ENCODE data around the gene IFRD1.

Gene IFRD1

DNA sequence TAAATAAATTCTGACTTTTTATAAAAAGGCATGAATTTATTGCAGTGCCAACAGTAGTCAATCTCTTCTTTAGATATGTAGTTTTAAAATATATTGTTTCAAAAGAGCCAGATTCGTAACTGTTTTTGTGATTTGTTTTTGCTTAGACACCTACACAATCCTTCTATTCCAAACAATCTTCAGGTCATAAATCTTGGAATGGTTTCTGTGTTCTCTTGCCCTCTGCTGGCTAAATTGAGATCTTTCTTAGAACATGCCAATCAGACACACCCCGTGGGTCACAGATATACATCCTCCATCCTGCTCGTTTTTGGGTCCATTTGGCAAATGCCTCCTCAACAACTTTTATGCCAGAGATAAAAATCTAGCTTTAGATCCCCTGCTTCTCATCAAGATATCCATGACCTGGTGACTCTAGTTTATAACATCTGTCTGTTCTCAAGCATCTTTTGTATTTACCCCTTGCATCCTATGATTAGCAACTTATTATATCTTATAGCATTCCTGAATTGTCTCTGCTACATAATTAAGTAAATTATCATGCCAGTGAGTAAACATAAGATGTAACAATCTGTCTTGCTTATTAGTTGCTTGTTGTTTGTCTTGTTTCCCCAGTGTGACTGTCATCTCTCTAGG is 35.3 kb upstream of the IFRD1 start:
- peak; percentile 70 for DNase-seq (ENCODE audit: low read depth)
- no peak overlapping the region for H3K4me3 ChIP-seq (ENCODE audit: low read depth, low read length)
- TF ChIP-seq, protein P1, sequence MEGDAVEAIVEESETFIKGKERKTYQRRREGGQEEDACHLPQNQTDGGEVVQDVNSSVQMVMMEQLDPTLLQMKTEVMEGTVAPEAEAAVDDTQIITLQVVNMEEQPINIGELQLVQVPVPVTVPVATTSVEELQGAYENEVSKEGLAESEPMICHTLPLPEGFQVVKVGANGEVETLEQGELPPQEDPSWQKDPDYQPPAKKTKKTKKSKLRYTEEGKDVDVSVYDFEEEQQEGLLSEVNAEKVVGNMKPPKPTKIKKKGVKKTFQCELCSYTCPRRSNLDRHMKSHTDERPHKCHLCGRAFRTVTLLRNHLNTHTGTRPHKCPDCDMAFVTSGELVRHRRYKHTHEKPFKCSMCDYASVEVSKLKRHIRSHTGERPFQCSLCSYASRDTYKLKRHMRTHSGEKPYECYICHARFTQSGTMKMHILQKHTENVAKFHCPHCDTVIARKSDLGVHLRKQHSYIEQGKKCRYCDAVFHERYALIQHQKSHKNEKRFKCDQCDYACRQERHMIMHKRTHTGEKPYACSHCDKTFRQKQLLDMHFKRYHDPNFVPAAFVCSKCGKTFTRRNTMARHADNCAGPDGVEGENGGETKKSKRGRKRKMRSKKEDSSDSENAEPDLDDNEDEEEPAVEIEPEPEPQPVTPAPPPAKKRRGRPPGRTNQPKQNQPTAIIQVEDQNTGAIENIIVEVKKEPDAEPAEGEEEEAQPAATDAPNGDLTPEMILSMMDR (conservative IDR thresholded peaks at IDR 0.05; ENCODE audit: low read depth, low read length): peak; percentile 71

DNA sequence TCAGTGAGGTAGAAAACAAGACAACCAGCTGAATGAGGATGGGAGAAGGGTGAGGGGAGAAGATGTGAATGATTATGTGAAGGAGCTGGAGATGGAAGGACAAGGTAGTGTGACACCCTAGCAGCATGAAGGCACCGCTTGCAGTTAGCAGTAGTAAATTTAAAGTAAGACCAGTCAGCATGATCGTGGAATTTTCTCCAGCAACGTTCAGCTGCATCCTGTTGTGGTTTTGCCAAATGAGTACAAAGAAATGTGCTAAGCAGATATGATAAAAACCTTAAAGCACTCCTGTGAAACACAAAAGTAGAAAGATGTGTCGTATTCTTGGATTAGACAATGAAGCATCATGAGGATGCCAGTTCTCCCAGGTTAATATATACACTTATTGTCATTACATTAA is 34.1 kb upstream of the IFRD1 start:
- TF ChIP-seq, protein P1 (conservative IDR thresholded peaks at IDR 0.05; ENCODE audit: low read depth, low read length): no peak
- H3K4me3 ChIP-seq (ENCODE audit: low read depth, low read length): no peak overlapping the region
- DNase-seq (ENCODE audit: low read depth): peak; percentile 76

DNA sequence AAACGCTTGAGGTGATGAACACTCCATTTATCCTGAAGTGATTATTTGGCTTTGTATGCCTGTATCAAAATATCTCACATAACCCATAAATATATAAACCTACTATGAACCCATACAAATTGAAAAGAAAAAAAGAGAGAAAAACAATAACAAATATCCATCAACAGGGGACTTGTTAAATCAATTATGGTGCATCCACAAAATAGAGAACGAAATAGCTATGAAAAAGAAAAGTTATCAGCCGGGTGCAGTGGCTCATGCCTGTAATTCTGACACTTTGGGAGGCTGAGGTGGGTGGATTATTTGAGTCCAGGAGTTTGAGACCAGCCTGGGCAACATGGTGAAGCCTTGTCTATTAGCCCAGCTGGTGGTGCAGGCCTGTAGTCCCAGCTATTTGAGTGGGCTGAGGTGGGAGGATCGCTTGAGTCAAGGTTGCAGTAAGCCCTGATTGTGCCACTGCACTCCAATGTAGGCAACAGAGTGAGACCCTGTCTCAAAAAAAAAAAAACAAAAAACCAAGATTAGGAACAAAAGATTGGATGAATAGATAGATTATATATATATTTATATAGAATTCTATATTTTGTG is 30.6 kb upstream of the IFRD1 start:
- no peak overlapping the region for H3K4me3 ChIP-seq (ENCODE audit: low read depth, low read length)
- TF ChIP-seq, protein P1 (conservative IDR thresholded peaks at IDR 0.05; ENCODE audit: low read depth, low read length): no peak
- DNase-seq (ENCODE audit: low read depth): no peak

DNA sequence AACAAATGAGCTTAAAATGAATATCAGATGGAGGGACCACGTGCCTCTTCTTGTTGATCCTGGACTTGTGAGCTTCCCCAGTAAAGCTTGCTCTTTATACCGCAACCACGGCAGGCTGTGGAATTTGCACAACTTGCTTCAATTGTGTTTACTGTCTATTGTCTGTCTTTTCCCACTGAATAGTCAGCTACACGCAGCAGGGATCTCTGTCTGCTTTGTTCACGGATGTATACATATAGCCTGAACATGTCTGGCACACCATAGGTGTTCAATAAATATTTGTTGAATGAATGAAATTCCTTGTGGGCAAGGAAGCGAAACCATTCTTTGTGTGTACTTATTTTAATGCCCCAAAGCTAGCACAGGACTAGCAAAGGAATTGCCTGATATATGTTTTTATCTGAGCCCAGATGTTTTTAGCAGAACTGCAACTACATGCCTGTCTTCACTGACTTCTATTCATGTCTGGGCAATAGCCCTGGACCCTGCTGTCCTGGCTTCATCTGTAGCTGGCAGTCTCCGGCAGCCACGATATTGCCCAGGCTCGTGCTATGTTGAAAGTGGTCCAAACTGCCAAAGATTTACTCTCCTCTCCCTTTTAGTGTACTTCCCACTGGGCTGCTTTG is 29.9 kb upstream of the IFRD1 start:
- peak; percentile 66 for DNase-seq (ENCODE audit: low read depth)
- H3K4me3 ChIP-seq (ENCODE audit: low read depth, low read length): no peak overlapping the region
- TF ChIP-seq, protein P1 (conservative IDR thresholded peaks at IDR 0.05; ENCODE audit: low read depth, low read length): no peak

DNA sequence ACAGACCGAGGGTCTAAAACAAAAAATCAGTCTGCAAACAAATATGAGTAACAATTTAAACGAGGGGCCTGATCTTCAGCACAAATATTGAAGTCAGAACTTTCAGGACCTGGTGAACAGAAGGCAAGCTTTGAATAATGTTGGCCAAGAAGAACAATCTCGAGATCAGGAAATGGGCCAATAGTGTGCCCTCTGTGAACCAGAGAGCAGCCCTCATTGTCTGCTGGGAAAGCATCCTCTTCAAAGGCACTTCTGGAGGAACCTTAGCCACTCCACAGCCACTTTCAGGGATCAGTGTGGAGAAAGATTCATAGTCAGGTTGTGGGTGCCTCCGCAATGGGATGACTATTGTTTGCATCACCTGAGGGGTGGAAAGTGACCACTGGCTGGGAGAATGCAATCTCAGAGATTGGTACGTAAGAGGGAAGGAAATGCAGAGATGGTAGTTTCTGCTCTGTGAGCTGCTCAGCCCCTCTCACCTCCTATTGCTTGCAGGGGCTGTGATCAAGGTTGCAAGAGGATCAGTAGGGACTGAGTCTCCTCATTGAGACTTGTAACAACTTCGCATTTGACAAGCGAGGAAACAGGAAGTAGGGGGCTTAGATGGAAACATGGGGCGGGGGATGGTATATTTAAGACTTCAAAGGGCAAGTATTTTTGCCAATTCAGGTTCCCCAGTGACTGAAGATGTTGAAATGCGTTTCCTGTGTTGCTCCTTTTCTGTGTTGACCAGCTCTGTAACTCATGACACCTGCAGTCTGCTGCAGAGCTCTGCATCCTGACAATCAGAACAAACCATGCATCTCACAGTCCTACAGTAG is 28.4 kb upstream of the IFRD1 start:
- TF ChIP-seq, protein P1 (conservative IDR thresholded peaks at IDR 0.05; ENCODE audit: low read depth, low read length): no peak
- peak; percentile 50 for DNase-seq (ENCODE audit: low read depth)
- H3K4me3 ChIP-seq (ENCODE audit: low read depth, low read length): no peak overlapping the region

DNA sequence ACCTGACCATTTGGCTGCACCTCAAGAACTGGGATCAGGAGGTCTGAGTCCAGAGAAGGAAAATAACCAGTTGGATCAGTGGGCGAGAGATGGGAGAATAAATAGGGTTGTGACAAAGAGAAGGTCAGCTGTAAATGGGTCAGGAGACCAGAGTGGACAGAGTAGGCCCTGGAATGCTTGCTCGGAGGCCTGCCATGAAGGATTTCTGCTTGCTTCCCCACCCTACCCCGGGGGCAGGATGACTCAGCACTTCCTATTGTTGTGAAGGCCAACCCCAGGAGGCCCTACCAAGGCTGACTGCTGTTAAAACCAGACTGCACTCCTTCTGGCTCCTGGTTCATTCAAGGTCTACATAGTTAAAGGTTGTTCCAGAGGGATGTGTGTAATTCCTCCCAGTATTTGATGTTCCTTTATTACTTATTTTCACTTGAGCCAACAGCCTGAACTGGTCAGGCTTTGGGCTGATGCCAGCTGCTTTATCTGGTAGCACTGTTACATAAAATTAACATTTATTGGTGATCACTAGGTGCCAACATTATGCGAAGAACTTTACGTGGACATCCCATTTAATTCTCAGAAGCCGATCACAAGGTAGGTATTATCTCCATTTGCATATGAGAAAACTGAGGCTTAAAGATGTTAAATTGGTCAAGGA is 27.3 kb upstream of the IFRD1 start:
- peak; percentile 93 for DNase-seq (ENCODE audit: low read depth)
- TF ChIP-seq, protein P1 (conservative IDR thresholded peaks at IDR 0.05; ENCODE audit: low read depth, low read length): no peak
- no peak overlapping the region for H3K4me3 ChIP-seq (ENCODE audit: low read depth, low read length)
